Middle frontal gyrus (tissue), 1 donor: Measurements from ENCODE around the gene NSDHL.

Experiments used
- DNase-seq: peaks from one replicate; pipeline ENCODE4 v3.0.0-alpha.2; 2015; ENCODE audit warnings: low spot score; ENCODE audit errors: extremely low spot score

The NSDHL gene

GRCh38 chrX:152844256-152844655, 13.4 kb downstream of the NSDHL start:
- no peak for DNase-seq

GRCh38 chrX:152845618-152846240, 14.9 kb downstream of the NSDHL start:
- DNase-seq: no peak

- DNase-seq: no peak
These were observed 16.4 kb downstream of the NSDHL start for GRCh38 chrX:152847281-152847680.

GRCh38 chrX:152850465-152850864, 19.6 kb downstream of the NSDHL start:
- DNase-seq: no peak

- no peak for DNase-seq
These were observed 23.1 kb downstream of the NSDHL start for GRCh38 chrX:152853986-152854385.

GRCh38 chrX:152861116-152861515, 30.3 kb downstream of the NSDHL start:
- DNase-seq: no peak

GRCh38 chrX:152861826-152862225, 31.0 kb downstream of the NSDHL start:
- no peak for DNase-seq

GRCh38 chrX:152865232-152865920, 34.5 kb downstream of the NSDHL start:
- DNase-seq: no peak

- DNase-seq: no peak
These were observed 35.5 kb downstream of the NSDHL start for GRCh38 chrX:152866386-152866785.

GRCh38 chrX:152869972-152870371, 39.1 kb downstream of the NSDHL start:
- DNase-seq: no peak

- no peak for DNase-seq
These were observed 40.4 kb downstream of the NSDHL start for GRCh38 chrX:152871260-152871659.

- DNase-seq: no peak
These were observed 41.7 kb downstream of the NSDHL start for GRCh38 chrX:152872522-152872921.

- DNase-seq: no peak
These were observed 42.5 kb downstream of the NSDHL start for GRCh38 chrX:152873361-152873760.

- no peak for DNase-seq
These were observed 46.3 kb downstream of the NSDHL start for GRCh38 chrX:152876931-152877840.

- no peak for DNase-seq
These were observed 48.3 kb downstream of the NSDHL start for GRCh38 chrX:152878976-152879755.

- no peak for DNase-seq
These were observed 50.4 kb downstream of the NSDHL start for GRCh38 chrX:152881289-152881688.

- DNase-seq: no peak
These were observed 53.3 kb downstream of the NSDHL start for GRCh38 chrX:152884171-152884570.

- DNase-seq: no peak
These were observed 55.9 kb downstream of the NSDHL start for GRCh38 chrX:152886716-152887115.

GRCh38 chrX:152892499-152892898, 61.6 kb downstream of the NSDHL start:
- no peak for DNase-seq

GRCh38 chrX:152892999-152893891, 62.4 kb downstream of the NSDHL start:
- DNase-seq: no peak
